Fibroblast of villous mesenchyme (primary cell): ENCODE results near the gene RAB11FIP3. TPM values are rescaled to one million over a fixed set of nuclear protein-coding genes. Genes with fewer than 3 reads are reported as not detected.

Experiments
- DNase-seq: peaks from one replicate; pipeline ENCODE4 v3.0.0-alpha.2; 2010; ENCODE audit warnings: low read depth
- H3K4me3 ChIP-seq: 2 replicates; pipeline ENCODE4 v1.5.1; 2011; ENCODE audit warnings: low read depth, mild to moderate bottlenecking, low read length
- total RNA-seq: library from RNA; depleted of rRNA; stranded (reverse); fragments of >200 nt; gene quantifications from 2 replicates; pipeline ENCODE4 v1.2.3, GENCODE V29; 2012
- TF ChIP-seq, protein P1 (sequence below): IDR thresholded peaks from 2 replicates; pipeline ENCODE4 v1.5.1; 2012; ENCODE audit warnings: low read depth, mild to moderate bottlenecking, low read length; ENCODE audit not compliant: insufficient read depth

Gene RAB11FIP3
- total RNA-seq, 1 donor: 19.4 TPM

DNA sequence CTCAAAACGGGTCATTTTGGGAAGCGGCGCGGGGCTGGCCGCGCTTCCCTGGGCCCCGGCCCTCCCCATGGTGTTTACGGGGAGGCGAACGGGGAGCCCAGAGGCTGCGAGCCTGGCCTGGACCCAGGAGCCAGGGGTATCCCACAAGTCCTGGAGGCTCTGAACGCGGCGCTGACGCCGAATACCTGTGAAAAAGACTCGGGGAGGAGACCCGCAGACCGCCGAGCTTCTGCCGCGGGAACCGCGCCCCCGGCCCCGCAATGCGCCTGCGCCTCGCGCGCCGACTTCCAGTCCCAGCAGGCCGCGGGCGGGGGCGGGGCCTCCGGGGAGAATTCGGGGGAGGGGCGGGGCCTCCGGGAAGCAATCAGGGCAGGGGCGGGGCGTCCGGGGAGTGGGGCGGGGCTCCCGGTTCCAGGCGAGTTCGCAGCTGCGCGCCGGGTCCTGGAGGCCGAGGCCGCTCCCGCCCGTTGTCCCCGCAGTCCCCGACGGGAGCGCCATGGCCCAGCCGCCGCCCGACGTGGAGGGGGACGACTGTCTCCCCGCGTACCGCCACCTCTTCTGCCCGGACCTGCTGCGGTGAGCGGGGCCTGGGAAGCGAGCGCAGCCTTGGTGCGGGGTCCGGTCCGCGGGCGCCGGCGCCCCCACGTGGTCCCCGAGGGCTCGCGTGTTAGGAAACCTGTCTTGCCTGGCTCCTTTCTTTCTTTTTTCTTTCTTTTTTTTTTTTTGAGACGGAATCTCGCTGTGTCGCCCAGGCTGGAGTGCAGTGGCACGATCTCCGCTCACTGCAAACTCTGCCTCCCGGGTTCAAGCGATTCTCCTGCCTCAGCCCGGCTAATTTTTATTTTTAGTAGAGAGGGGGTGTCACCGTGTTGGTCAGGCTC is 23.7 kb upstream of the RAB11FIP3 start, which contains the start of gene DECR2:
TSS of gene DECR2 (plus strand) at position 418 of the 881 bp plus-strand sequence. CDS start at position 497, 79 bp downstream.
- H3K4me3 ChIP-seq: peak within 1 kb of the TSS; percentile 84
- TF ChIP-seq, protein P1, sequence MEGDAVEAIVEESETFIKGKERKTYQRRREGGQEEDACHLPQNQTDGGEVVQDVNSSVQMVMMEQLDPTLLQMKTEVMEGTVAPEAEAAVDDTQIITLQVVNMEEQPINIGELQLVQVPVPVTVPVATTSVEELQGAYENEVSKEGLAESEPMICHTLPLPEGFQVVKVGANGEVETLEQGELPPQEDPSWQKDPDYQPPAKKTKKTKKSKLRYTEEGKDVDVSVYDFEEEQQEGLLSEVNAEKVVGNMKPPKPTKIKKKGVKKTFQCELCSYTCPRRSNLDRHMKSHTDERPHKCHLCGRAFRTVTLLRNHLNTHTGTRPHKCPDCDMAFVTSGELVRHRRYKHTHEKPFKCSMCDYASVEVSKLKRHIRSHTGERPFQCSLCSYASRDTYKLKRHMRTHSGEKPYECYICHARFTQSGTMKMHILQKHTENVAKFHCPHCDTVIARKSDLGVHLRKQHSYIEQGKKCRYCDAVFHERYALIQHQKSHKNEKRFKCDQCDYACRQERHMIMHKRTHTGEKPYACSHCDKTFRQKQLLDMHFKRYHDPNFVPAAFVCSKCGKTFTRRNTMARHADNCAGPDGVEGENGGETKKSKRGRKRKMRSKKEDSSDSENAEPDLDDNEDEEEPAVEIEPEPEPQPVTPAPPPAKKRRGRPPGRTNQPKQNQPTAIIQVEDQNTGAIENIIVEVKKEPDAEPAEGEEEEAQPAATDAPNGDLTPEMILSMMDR: peak; percentile 31
- DNase-seq: peak; percentile 94

- no peak for DNase-seq
- TF ChIP-seq, protein P1: no peak
- no peak overlapping the region for H3K4me3 ChIP-seq
Observed at GRCh38 chr16:404971-405486, 20.4 kb upstream of the RAB11FIP3 start.

GRCh38 chr16:405548-406506 is 19.6 kb upstream of the RAB11FIP3 start:
- TF ChIP-seq, protein P1: no peak
- H3K4me3 ChIP-seq: no peak overlapping the region
- peak; percentile 35 for DNase-seq

DNA sequence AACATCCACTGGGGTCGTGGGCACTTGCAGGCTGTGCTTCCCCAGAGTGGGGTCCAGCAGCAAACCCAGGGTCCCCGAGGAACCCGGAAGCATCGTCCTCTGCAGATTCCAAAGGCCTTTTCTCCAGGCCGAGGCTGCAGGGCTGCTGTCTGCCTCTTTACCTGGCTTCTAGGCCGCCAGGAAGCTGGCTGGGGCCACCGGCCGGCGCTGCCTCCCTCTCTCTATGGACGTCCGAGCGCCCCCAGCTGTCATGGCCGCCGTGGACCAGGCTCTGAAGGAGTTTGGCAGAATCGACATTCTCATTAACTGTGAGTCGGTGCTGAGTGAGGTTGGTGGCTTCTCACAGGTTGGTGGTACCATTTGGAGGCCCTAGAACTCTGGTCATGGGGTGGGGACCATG is 18.2 kb upstream of the RAB11FIP3 start:
- DNase-seq: no peak
- TF ChIP-seq, protein P1: no peak
- no peak overlapping the region for H3K4me3 ChIP-seq

DNA sequence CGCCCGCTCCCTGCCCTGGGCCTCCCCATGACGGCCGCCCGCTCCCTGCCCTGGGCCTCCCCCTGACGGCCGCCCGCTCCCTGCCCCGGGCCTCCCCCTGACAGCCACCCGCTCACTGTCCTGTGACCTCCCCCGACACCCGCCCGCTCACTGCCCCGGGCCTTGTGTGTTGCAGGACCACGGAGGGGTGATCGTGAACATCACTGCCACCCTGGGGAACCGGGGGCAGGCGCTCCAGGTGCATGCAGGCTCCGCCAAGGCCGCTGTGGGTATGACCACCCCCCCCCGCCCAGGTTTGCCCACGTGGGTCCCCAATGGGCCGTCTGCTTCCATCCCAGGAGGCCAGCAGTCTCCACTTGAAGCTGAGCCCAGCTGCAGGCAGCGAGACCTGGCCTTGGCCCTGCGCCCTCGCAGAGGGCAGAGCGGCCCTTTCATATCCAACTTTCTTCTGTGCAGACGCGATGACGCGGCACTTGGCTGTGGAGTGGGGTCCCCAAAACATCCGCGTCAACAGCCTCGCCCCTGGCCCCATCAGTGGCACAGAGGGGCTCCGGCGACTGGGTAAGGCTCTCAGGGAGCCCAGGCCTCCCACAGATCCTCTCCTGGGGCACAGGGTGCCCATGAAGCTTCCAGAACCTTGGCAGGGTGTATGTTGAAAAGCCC is 14.8 kb upstream of the RAB11FIP3 start:
- no peak overlapping the region for H3K4me3 ChIP-seq
- TF ChIP-seq, protein P1: no peak
- DNase-seq: no peak
